Endothelial cell of umbilical vein (primary cell): ENCODE results near the gene DDX43. TPM values are rescaled to one million over a fixed set of nuclear protein-coding genes. Genes with fewer than 3 reads are reported as not detected.

Source experiments
- BruUV-seq: library from RNA; stranded (reverse); fragments of 400-500 nt; replicated peaks from 2 replicates; lab custom pipeline; 2021; lab: Mats Ljungman, UMichigan
- CTCF ChIA-PET: fragments of 300-600, 350-600 bp; sonication (Branson Sonifier 250); formaldehyde crosslinking; loops from one replicate; lab custom pipeline; 2021; ENCODE audit warnings: antibody characterized with exemption, inconsistent platforms; lab: Charles Lee
- POLR2A ChIA-PET: fragments of 300-600, 350-600 bp; sonication (Branson Sonifier 250); formaldehyde crosslinking; loops from one replicate; lab custom pipeline; 2021; ENCODE audit warnings: antibody characterized with exemption, inconsistent platforms; lab: Charles Lee
- DNase-seq: peaks from one replicate; pipeline ENCODE4 v3.0.0-alpha.2; 2011; ENCODE audit warnings: low read depth, low spot score
- FAIRE-seq: peaks from 2 replicates; lab custom pipeline; 2011; peaks lifted over from hg19 to GRCh38; lab: Jason Lieb, UNC
- H2AFZ ChIP-seq: 2 replicates; pipeline ENCODE4 v1.6.0; 2012; ENCODE audit warnings: low read depth, low read length, control low read depth, inconsistent platforms
- H3K27ac ChIP-seq: 2 replicates; pipeline ENCODE4 v1.5.1; 2011; ENCODE audit warnings: low read depth, mild to moderate bottlenecking, control low read depth, low read length, moderate library complexity; ENCODE audit not compliant: insufficient read depth
- H3K27me3 ChIP-seq, 2 experiments: 2 replicates each; pipeline versions ENCODE4 v1.6.0 to v1.6.1; 2011; ENCODE audit warnings: low read length in 2 of 2, mixed read lengths in 1 of 2; ENCODE audit not compliant: control insufficient read depth in 2 of 2, insufficient read depth in 2 of 2
- H3K36me3 ChIP-seq, 2 experiments: 2 replicates in 1 of 2; 3 replicates in 1 of 2; pipeline ENCODE4 v1.5.1; 2011; ENCODE audit warnings: low read length in 2 of 2, mild to moderate bottlenecking in 1 of 2, moderate library complexity in 1 of 2; ENCODE audit not compliant: control insufficient read depth in 2 of 2, insufficient read depth in 2 of 2; ENCODE audit errors: extremely low read depth in 1 of 2
- H3K4me1 ChIP-seq: 3 replicates; pipeline ENCODE4 v1.5.1; 2011; ENCODE audit warnings: mild to moderate bottlenecking, low read length; ENCODE audit not compliant: control insufficient read depth, insufficient read depth; ENCODE audit errors: extremely low read depth
- H3K4me2 ChIP-seq: 2 replicates; pipeline ENCODE4 v1.6.1; 2011; ENCODE audit warnings: low read length, control low read depth, mixed read lengths; ENCODE audit not compliant: insufficient read depth
- H3K4me3 ChIP-seq, 3 experiments: fragments of 200-600 bp in 1 of 3; sonication (generic), shearing (Covaris generic) in 1 of 3; replicated peaks in 1 of 3; 2 replicates each; pipeline ENCODE4 v1.5.1; 2011 to 2016; ENCODE audit warnings: control low read depth in 3 of 3, low read length in 3 of 3, mild to moderate bottlenecking in 2 of 3, inconsistent platforms in 1 of 3, low read depth in 1 of 3, moderate library complexity in 1 of 3; ENCODE audit not compliant: insufficient read depth in 1 of 3
- H3K79me2 ChIP-seq: 2 replicates; pipeline ENCODE4 v1.6.0; 2012; ENCODE audit warnings: low read length, inconsistent platforms; ENCODE audit not compliant: control insufficient read depth, insufficient read depth
- H3K9ac ChIP-seq: replicated peaks from 2 replicates; pipeline ENCODE3; 2011; ENCODE audit warnings: low read length, control low read depth; ENCODE audit not compliant: insufficient read depth; ENCODE audit errors: extremely low read depth
- H3K9me1 ChIP-seq: replicated peaks from 3 replicates; pipeline ENCODE4 v1.6.0; 2011; ENCODE audit warnings: mild to moderate bottlenecking, low read length; ENCODE audit not compliant: control insufficient read depth, insufficient read depth; ENCODE audit errors: extremely low read depth
- H3K9me3 ChIP-seq: replicated peaks from 2 replicates; pipeline ENCODE4 v1.5.1; 2012; ENCODE audit warnings: low read length, inconsistent platforms; ENCODE audit not compliant: control insufficient read depth, insufficient read depth
- H4K20me1 ChIP-seq: replicated peaks from 2 replicates; pipeline ENCODE3; 2011; ENCODE audit warnings: mild to moderate bottlenecking, low read length; ENCODE audit not compliant: control insufficient read depth, insufficient read depth; ENCODE audit errors: extremely low read depth
- EZH2 ChIP-seq: IDR thresholded peaks from 2 replicates; pipeline ENCODE4 v1.6.1; 2012; ENCODE audit warnings: borderline replicate concordance, low read depth, mild to moderate bottlenecking, moderate library complexity, low read length, inconsistent platforms; ENCODE audit not compliant: severe bottlenecking
- FOS ChIP-seq: IDR thresholded peaks from 2 replicates; pipeline ENCODE4 v1.6.1; 2011; ENCODE audit warnings: mild to moderate bottlenecking, low read length, moderate library complexity, borderline replicate concordance; ENCODE audit not compliant: insufficient read depth
- GATA2 ChIP-seq: IDR thresholded peaks from 2 replicates; pipeline ENCODE4 v1.7.0; 2011; ENCODE audit warnings: low read depth, mild to moderate bottlenecking, moderate library complexity, mixed read lengths, low read length; ENCODE audit not compliant: insufficient read length, insufficient read depth
- JUN ChIP-seq: IDR thresholded peaks from 2 replicates; pipeline ENCODE4 v1.6.1; 2011; ENCODE audit warnings: borderline replicate concordance, low read depth; ENCODE audit not compliant: insufficient read length, insufficient read depth
- MYC ChIP-seq: IDR thresholded peaks from one replicate; pipeline ENCODE4 v1.6.1; 2011; ENCODE audit warnings: mild to moderate bottlenecking, low read depth, low read length
- POLR2A ChIP-seq: IDR thresholded peaks from 2 replicates; pipeline ENCODE4 v1.6.1; 2012; ENCODE audit warnings: low read depth, mild to moderate bottlenecking, control low read depth, low read length
- POLR2AphosphoS5 ChIP-seq: IDR thresholded peaks from 2 replicates; pipeline ENCODE4 v1.6.1; 2012; ENCODE audit warnings: low read depth, mild to moderate bottlenecking, control low read depth, low read length, moderate library complexity; ENCODE audit not compliant: insufficient read depth
- dilution Hi-C: fragments of 300-500 bp; cut with MboI; formaldehyde crosslinking; loops from one replicate; pipeline ENCODE4 v1.15.0; 2019; ENCODE audit warnings: low sequenced_read_pairs; ENCODE audit not compliant: extremely low pct_ligation_motif_present
- intact Hi-C: fragments of 100-400 bp; cut with micrococcal nuclease; formaldehyde crosslinking; loops from one replicate; pipeline ENCODE4 v1.10.0; 2022
- polyA plus RNA-seq, 4 experiments: library from polyadenylated mRNA; depleted of rRNA in 3 of 4; stranded (reverse) in 3 of 4; unstranded in 1 of 4; fragments of >200 nt; gene quantifications; 2 replicates each; pipeline versions ENCODE4 v1.2.1 to v1.2.3, GENCODE V29; 2011 to 2012; ENCODE audit warnings: missing spikeins in 1 of 4
- total RNA-seq: library from RNA; stranded (reverse); gene quantifications from 2 replicates; pipeline ENCODE4 v1.2.3, GENCODE V29; 2021
- TF ChIP-seq, protein P1 (sequence below), 2 donors: IDR thresholded peaks; 1 replicate in 1 of 2; 2 replicates in 1 of 2; pipeline ENCODE4 v1.5.1; 2011; ENCODE audit warnings: low read length in 2 of 2, mild to moderate bottlenecking in 2 of 2, moderate library complexity in 2 of 2, control low read depth in 1 of 2, inconsistent platforms in 1 of 2, low read depth in 1 of 2; ENCODE audit not compliant: insufficient read depth in 1 of 2; ENCODE audit errors: extremely low read depth in 1 of 2
- TF ChIP-seq, protein P2 (sequence below): IDR thresholded peaks from 2 replicates; pipeline ENCODE4 v1.6.1; 2011; ENCODE audit not compliant: insufficient read depth, insufficient read length

DDX43 gene
- total and polyA plus RNA-seq, 2 donors (not counting 3 experiments of a cell fraction or from before 2014, with no cell fraction given) = 0.95 to 1.2 TPM

DNA sequence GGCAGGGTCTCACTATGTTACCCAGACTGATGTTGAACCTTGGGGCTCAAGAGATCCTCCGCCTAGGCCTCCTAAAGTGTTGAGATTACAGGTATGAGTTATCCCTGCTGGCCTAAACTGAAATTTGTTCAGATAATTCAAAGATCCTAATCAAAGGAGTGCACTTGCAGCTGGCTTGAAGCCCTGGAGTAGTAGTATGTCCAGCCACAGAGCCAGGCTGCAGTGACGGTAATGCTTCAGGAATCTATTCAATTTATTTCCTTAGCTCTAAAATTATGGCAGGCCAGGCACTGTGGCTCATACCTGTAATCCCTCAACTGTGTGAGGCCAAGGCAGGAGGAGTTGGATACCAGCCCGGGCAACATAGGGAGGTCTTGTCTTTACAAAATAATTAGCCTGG lies 1.4 kb upstream of the DDX43 start:
- Histone ChIP-seq H3K9ac (no peak overlapping the region), H3K79me2 (no peaks in the 10 kb centered on the region), H3K9me1 (no peaks in the 10 kb centered on the region), H3K4me3 (no peak overlapping the region), H2AFZ (no peak overlapping the region), H3K27me3 (no peaks in the 10 kb centered on the region), H3K36me3 (no peaks in the 10 kb centered on the region), H3K9me3 (no peaks in the 10 kb centered on the region), H3K27ac (no peak overlapping the region), H4K20me1 (no peaks in the 10 kb centered on the region), H3K4me2 (no peak overlapping the region), H3K4me1 (peaks cover 10% of the 10 kb centered on the region)
- CTCF ChIA-PET = no interaction called here
- FAIRE-seq = no peak
- dilution Hi-C loops = no loop called here
- no TSS peak for BruUV-seq
- TF ChIP-seq, protein P1, sequence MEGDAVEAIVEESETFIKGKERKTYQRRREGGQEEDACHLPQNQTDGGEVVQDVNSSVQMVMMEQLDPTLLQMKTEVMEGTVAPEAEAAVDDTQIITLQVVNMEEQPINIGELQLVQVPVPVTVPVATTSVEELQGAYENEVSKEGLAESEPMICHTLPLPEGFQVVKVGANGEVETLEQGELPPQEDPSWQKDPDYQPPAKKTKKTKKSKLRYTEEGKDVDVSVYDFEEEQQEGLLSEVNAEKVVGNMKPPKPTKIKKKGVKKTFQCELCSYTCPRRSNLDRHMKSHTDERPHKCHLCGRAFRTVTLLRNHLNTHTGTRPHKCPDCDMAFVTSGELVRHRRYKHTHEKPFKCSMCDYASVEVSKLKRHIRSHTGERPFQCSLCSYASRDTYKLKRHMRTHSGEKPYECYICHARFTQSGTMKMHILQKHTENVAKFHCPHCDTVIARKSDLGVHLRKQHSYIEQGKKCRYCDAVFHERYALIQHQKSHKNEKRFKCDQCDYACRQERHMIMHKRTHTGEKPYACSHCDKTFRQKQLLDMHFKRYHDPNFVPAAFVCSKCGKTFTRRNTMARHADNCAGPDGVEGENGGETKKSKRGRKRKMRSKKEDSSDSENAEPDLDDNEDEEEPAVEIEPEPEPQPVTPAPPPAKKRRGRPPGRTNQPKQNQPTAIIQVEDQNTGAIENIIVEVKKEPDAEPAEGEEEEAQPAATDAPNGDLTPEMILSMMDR (IDR thresholded peaks at IDR 0.05; ENCODE audit: extremely low read depth in 1 of 2, insufficient read depth in 1 of 2, low read depth in 1 of 2, low read length in 2 of 2) = no peak
- no peak for TF ChIP-seq GATA2
- TF ChIP-seq, protein P2, sequence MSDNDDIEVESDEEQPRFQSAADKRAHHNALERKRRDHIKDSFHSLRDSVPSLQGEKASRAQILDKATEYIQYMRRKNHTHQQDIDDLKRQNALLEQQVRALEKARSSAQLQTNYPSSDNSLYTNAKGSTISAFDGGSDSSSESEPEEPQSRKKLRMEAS = no peak
- no peak for TF ChIP-seq EZH2
- no peak for TF ChIP-seq POLR2AphosphoS5
- POLR2A ChIA-PET = no interaction called here
- no peak for DNase-seq
- intact Hi-C loops = no loop called here

- Histone ChIP-seq H3K9ac (no peak overlapping the region), H3K79me2 (no peaks in the 10 kb centered on the region), H3K36me3 (no peaks in the 10 kb centered on the region), H2AFZ (no peak overlapping the region), H3K4me2 (no peak overlapping the region), H3K9me1 (no peaks in the 10 kb centered on the region), H3K27me3 (no peaks in the 10 kb centered on the region), H3K9me3 (no peaks in the 10 kb centered on the region), H3K4me1 (no peaks in the 10 kb centered on the region), H4K20me1 (no peaks in the 10 kb centered on the region), H3K4me3 (no peak overlapping the region), H3K27ac (no peak overlapping the region)
- no peak for DNase-seq
- dilution Hi-C loops (no loop called here), intact Hi-C loops (no loop called here)
- CTCF ChIA-PET = interaction anchor here (1.0 kb wide), 1 partner anchor 69 kb away, joined by 3 read pairs; no protein-coding TSS in a partner anchor
- no peak for FAIRE-seq
- POLR2A ChIA-PET = no interaction called here
- TF ChIP-seq MYC (no peak), FOS (no peak), POLR2A (no peak), POLR2AphosphoS5 (no peak), JUN (no peak), EZH2 (no peak)
- TF ChIP-seq, protein P1 (IDR thresholded peaks at IDR 0.05; ENCODE audit: extremely low read depth in 1 of 2, insufficient read depth in 1 of 2, low read depth in 1 of 2, low read length in 2 of 2) = no peak
- TF ChIP-seq, protein P2 = no peak
- no TSS peak for BruUV-seq
These were observed 1.2 kb downstream of the DDX43 start for GRCh38 chr6:73395875-73396274.
